ENCODE measurements around the gene CPTP. TPM values are rescaled to one million over a fixed set of nuclear protein-coding genes. Genes with fewer than 3 reads are reported as not detected.

The CPTP gene
- total and polyA plus RNA-seq, 2 of the 13 experiments (the other 11 are each of a cell fraction or from before 2014, with no cell fraction given) = 5.5 to 9.3 TPM

DNA sequence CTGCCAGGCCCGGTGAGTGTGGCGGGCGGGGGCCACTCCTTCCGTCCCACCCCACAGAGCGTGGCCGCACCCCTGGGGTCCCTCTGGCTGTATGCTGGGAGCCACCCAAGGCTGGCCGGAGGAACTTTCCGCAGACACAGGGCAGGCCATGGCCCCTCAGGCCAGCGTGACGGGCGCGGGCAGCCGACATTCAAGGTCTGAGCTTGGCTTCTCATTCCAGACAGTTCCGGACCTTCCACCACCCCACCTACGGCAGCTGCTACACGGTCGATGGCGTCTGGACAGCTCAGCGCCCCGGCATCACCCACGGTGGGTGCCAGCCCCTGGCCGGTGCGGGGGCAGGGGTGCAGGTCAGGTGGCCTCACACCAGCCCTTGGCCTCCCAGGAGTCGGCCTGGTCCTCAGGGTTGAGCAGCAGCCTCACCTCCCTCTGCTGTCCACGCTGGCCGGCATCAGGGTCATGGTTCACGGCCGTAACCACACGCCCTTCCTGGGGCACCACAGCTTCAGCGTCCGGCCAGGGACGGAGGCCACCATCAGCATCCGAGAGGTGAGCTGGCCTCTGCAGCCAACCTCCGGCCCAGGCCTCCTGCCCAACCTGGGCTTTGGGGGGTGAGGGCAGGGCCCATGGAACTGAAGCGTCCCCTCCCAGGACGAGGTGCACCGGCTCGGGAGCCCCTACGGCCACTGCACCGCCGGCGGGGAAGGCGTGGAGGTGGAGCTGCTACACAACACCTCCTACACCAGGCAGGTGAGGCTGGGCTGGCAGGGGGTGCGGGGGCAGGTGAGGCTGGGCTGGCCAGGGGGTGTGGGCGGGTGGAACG lies 37.1 kb upstream of the CPTP start (continued):
- TF ChIP-seq, protein P1, sequence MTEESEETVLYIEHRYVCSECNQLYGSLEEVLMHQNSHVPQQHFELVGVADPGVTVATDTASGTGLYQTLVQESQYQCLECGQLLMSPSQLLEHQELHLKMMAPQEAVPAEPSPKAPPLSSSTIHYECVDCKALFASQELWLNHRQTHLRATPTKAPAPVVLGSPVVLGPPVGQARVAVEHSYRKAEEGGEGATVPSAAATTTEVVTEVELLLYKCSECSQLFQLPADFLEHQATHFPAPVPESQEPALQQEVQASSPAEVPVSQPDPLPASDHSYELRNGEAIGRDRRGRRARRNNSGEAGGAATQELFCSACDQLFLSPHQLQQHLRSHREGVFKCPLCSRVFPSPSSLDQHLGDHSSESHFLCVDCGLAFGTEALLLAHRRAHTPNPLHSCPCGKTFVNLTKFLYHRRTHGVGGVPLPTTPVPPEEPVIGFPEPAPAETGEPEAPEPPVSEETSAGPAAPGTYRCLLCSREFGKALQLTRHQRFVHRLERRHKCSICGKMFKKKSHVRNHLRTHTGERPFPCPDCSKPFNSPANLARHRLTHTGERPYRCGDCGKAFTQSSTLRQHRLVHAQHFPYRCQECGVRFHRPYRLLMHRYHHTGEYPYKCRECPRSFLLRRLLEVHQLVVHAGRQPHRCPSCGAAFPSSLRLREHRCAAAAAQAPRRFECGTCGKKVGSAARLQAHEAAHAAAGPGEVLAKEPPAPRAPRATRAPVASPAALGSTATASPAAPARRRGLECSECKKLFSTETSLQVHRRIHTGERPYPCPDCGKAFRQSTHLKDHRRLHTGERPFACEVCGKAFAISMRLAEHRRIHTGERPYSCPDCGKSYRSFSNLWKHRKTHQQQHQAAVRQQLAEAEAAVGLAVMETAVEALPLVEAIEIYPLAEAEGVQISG (CRISPR knock-in tag; IDR thresholded peaks at IDR 0.05) = peak; percentile 82
- TF ChIP-seq HNRNPH1 (optimal IDR thresholded peaks at IDR 0.05; ENCODE audit: low read depth, low read length) (no peak), ZBTB40 (IDR thresholded peaks at IDR 0.05) (no peak), ZBTB40 (CRISPR knock-in tag; IDR thresholded peaks at IDR 0.05) (0 out of 2 replicates have a peak, but pooled peaks have one; percentile 20), PHF21A (CRISPR knock-in tag; IDR thresholded peaks at IDR 0.05) (0 out of 2 replicates have a peak, but pooled peaks have one; percentile 44), TIGD3 (CRISPR knock-in tag; IDR thresholded peaks at IDR 0.05; ENCODE audit: borderline replicate concordance) (0 out of 2 replicates have a peak, but pooled peaks have one; percentile 44), HOXA3 (CRISPR knock-in tag; IDR thresholded peaks at IDR 0.05) (peak; percentile 89), ZBTB39 (CRISPR knock-in tag; IDR thresholded peaks at IDR 0.05) (no peak), ZMYM3 (CRISPR knock-in tag; IDR thresholded peaks at IDR 0.05) (peak; percentile 98), NR2F6 (IDR thresholded peaks at IDR 0.05) (peak; percentile 64; the same call in 1 of the 2 replicates), NR2F6 (CRISPR knock-in tag; IDR thresholded peaks at IDR 0.05) (peak; percentile 89), ZBTB25 (CRISPR knock-in tag; IDR thresholded peaks at IDR 0.05) (no peak)
